Measurements from ENCODE around the gene MRTFB.
"Not testable (repeated sequence)": the region's sequence is repeated elsewhere in the genome, so short reads cannot be mapped to it uniquely, and the experiment has no call there.

The MRTFB gene

GRCh38 chr16:14181371-14182050 lies 110.4 kb downstream of the MRTFB start:
- TF ChIP-seq, protein P1, sequence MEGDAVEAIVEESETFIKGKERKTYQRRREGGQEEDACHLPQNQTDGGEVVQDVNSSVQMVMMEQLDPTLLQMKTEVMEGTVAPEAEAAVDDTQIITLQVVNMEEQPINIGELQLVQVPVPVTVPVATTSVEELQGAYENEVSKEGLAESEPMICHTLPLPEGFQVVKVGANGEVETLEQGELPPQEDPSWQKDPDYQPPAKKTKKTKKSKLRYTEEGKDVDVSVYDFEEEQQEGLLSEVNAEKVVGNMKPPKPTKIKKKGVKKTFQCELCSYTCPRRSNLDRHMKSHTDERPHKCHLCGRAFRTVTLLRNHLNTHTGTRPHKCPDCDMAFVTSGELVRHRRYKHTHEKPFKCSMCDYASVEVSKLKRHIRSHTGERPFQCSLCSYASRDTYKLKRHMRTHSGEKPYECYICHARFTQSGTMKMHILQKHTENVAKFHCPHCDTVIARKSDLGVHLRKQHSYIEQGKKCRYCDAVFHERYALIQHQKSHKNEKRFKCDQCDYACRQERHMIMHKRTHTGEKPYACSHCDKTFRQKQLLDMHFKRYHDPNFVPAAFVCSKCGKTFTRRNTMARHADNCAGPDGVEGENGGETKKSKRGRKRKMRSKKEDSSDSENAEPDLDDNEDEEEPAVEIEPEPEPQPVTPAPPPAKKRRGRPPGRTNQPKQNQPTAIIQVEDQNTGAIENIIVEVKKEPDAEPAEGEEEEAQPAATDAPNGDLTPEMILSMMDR (IDR thresholded peaks at IDR 0.05; ENCODE audit: low read length, missing control alignments), result no peak
- H3K4me3 ChIP-seq (replicated peaks; ENCODE audit: low read depth, low read length), result no peak overlapping the region
- DNase-seq (ENCODE audit: low read depth), result peak; percentile 86

GRCh38 chr16:14182999-14183398 lies 111.9 kb downstream of the MRTFB start:
- H3K4me3 ChIP-seq (replicated peaks; ENCODE audit: low read depth, low read length), result no peak overlapping the region
- TF ChIP-seq, protein P1 (IDR thresholded peaks at IDR 0.05; ENCODE audit: low read length, missing control alignments), result no peak
- DNase-seq (ENCODE audit: low read depth), result no peak

DNA sequence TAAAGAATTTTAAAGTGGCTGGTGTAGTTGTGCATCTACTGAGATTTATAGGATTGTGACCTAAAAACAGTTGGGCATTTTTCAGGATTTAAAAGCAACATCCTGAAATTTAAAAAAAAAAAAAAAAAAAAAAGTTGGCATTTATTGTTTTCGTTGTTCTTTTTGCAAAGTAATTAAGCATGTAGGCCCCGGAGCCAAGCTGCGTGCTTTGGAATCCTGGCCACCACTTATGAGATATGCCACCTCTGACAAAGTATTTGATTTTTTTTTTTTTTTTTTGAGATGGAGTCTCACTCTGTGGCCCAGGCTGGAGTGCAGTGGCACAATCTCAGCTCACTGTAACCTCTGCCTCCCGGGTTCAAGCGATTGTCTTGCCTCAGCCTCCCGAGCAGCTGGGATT lies 112.8 kb downstream of the MRTFB start:
- H3K4me3 ChIP-seq (replicated peaks; ENCODE audit: low read depth, low read length); DNase-seq (ENCODE audit: low read depth): not testable (repeated sequence)

- DNase-seq (ENCODE audit: low read depth), result peak; percentile 84
- peak overlapping the region; percentile 45 for H3K4me3 ChIP-seq (replicated peaks; ENCODE audit: low read depth, low read length)
- TF ChIP-seq, protein P1 (IDR thresholded peaks at IDR 0.05; ENCODE audit: low read length, missing control alignments), result peak; percentile 72
These were observed 115.1 kb downstream of the MRTFB start for GRCh38 chr16:14186007-14186794.

GRCh38 chr16:14186795-14187221 lies 115.7 kb downstream of the MRTFB start:
- TF ChIP-seq, protein P1 (IDR thresholded peaks at IDR 0.05; ENCODE audit: low read length, missing control alignments), result no peak
- DNase-seq (ENCODE audit: low read depth), result no peak
- peak overlapping the region; percentile 45 for H3K4me3 ChIP-seq (replicated peaks; ENCODE audit: low read depth, low read length)

DNA sequence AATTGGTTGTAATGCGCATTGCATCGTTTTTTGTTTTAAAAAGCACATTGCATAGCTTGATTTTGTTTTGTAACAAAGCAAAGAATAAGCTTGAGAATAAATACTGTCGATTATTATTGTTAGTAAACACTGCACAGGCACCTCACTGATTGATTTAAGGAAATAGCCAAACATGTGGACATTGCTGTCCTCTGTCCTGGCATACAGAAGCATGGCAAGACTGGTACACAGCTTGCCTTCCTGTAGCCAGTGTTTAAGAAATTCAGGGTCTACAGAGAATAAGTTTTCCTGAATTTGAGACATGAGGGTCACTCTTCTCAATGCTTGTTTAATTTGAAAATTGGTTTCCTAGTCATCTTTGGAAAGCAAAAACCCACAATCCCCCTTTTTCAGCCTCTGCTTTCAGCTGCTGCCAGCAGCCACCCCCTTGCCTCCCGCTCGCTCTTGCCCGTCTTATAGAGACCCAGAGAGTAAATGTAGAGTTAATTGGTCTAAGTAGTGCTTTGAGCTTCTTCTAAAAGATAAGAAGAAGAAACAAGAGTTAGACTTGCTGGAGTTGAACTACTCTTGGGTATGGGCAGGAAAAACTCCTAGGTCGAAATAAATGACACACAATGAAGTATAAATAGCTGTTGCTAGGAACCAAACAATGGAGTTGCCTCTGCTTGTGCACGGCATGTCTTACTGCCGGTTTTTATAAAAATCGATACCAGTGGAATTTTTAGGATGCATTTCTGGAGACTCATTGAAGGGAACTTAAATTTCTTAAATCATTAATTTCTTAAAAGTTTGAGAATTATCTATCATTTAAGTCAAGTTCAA lies 116.6 kb downstream of the MRTFB start:
- no peak for DNase-seq (ENCODE audit: low read depth)
- H3K4me3 ChIP-seq (replicated peaks; ENCODE audit: low read depth, low read length), result no peak overlapping the region
- TF ChIP-seq, protein P1 (IDR thresholded peaks at IDR 0.05; ENCODE audit: low read length, missing control alignments), result no peak

GRCh38 chr16:14193316-14193871 lies 122.3 kb downstream of the MRTFB start:
- no peak for DNase-seq (ENCODE audit: low read depth)
- no peak overlapping the region for H3K4me3 ChIP-seq (replicated peaks; ENCODE audit: low read depth, low read length)
- TF ChIP-seq, protein P1 (IDR thresholded peaks at IDR 0.05; ENCODE audit: low read length, missing control alignments), result no peak
